Upper lobe of right lung (tissue), 1 donor: ENCODE data around the gene GLB1L. TPM values are rescaled to one million over a fixed set of nuclear protein-coding genes. Genes with fewer than 3 reads are reported as not detected.

Experiments
- ATAC-seq: fragments of 200-7000 bp; cut with Tn5 transposase; one replicate; pipeline ENCODE4 v1.9.1; 2020; ENCODE audit warnings: mild to moderate bottlenecking, moderate library complexity
- DNase-seq: peaks from one replicate; pipeline ENCODE4 v3.0.0-alpha.2; 2020
- H3K27ac ChIP-seq: fragments of 200-600 bp; one replicate; pipeline ENCODE4 v1.8.0; 2022
- H3K27me3 ChIP-seq: fragments of 200-600 bp; one replicate; pipeline ENCODE4 v1.8.0; 2022; ENCODE audit warnings: mild to moderate bottlenecking
- H3K36me3 ChIP-seq: fragments of 200-600 bp; one replicate; pipeline ENCODE4 v1.8.0; 2022
- H3K4me1 ChIP-seq: fragments of 200-600 bp; one replicate; pipeline ENCODE4 v1.8.0; 2022
- H3K4me3 ChIP-seq: fragments of 200-600 bp; one replicate; pipeline ENCODE4 v1.8.0; 2022; ENCODE audit warnings: mild to moderate bottlenecking
- H3K9me3 ChIP-seq: fragments of 200-600 bp; one replicate; pipeline ENCODE4 v1.8.0; 2022
- intact Hi-C: fragments of 100-400 bp; cut with DNase I; formaldehyde crosslinking; loops from one replicate; pipeline ENCODE4 v1.11.0; 2022
- total RNA-seq: library from RNA; stranded (reverse); fragmentation: NEBNext Ultra II Directional; extraction: Animal tissue kit (Norgen Biotek cat#: 25700); gene quantifications from one replicate; pipeline ENCODE4 v1.2.1, GENCODE V29; 2021
- TF ChIP-seq, protein P1 (sequence below): fragments of 200-600 bp; IDR thresholded peaks from one replicate; pipeline ENCODE4 v1.8.0; 2022; ENCODE audit warnings: antibody characterized with exemption
- donor health status: DM: no; HTN: yes; CAD: no; lungs with severe emphysema.

Gene GLB1L
- total RNA-seq, 1 donor from 2014 or later, result 10.0 TPM

DNA sequence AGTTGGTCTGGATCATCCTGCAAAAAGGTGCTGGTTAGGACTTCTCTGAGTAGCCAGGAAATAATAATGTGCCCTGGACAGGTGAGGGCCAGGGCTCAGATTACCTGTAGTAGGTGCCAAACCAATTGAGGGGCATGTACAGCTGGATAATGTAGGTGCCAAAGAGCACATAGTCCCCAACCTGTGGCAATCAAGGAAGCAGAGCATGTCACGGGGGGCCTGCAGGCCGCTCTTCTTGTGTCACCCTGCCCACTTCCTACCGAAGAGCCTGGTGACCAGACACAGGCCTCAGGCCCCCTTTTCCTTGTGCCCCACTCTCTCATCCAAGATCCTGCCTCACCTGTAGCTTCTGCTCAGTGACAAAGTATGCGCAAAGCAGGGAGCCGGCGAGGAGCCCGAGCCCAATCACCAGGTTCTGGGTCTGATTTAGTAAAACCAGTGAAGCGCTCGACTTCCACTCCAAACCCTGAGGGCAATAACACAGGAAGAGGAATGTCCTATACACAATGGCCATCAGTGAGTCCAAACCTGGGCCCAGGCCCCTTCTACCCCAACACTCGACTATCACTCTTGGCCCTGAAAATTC, 31.7 kb downstream of the GLB1L start:
- Histone ChIP-seq H3K27ac (no peak overlapping the region), H3K27me3 (no peaks in the 10 kb centered on the region), H3K4me1 (peaks cover 10% of the 10 kb centered on the region), H3K4me3 (no peak overlapping the region), H3K36me3 (peaks cover 50% of the 10 kb centered on the region), H3K9me3 (no peaks in the 10 kb centered on the region)
- ATAC-seq (no peak), DNase-seq (no peak)
- intact Hi-C loops, result no loop called here
- TF ChIP-seq, protein P1, sequence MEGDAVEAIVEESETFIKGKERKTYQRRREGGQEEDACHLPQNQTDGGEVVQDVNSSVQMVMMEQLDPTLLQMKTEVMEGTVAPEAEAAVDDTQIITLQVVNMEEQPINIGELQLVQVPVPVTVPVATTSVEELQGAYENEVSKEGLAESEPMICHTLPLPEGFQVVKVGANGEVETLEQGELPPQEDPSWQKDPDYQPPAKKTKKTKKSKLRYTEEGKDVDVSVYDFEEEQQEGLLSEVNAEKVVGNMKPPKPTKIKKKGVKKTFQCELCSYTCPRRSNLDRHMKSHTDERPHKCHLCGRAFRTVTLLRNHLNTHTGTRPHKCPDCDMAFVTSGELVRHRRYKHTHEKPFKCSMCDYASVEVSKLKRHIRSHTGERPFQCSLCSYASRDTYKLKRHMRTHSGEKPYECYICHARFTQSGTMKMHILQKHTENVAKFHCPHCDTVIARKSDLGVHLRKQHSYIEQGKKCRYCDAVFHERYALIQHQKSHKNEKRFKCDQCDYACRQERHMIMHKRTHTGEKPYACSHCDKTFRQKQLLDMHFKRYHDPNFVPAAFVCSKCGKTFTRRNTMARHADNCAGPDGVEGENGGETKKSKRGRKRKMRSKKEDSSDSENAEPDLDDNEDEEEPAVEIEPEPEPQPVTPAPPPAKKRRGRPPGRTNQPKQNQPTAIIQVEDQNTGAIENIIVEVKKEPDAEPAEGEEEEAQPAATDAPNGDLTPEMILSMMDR, result no peak

DNA sequence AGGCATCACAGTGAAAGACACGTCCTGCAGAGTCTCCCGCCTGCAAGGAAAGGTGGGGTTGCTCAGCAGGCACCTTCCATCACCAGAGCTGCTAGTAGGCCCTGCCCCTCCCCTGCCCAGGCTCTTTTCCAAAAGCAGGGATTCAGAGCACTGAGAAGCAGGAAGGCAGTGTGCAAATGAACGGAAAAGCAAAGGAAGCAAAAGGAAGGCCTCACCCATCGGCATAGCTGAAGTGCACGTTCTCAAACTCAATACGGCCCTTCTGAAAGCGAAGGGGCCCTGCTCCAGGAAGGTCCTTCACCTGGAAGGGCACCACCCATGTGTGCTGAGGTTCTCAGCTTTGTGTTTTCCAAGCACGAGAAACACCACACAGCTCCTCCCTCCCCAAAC, 32.2 kb downstream of the GLB1L start:
- H3K27me3 ChIP-seq, result no peaks in the 10 kb centered on the region
- TF ChIP-seq, protein P1, result no peak
- ATAC-seq, result no peak
- peaks cover 12% of the 10 kb centered on the region for H3K4me1 ChIP-seq
- no peak overlapping the region for H3K27ac ChIP-seq
- H3K36me3 ChIP-seq, result peaks cover 55% of the 10 kb centered on the region
- no peak for DNase-seq
- H3K4me3 ChIP-seq, result no peak overlapping the region
- H3K9me3 ChIP-seq, result no peaks in the 10 kb centered on the region
- intact Hi-C loops, result no loop called here

DNA sequence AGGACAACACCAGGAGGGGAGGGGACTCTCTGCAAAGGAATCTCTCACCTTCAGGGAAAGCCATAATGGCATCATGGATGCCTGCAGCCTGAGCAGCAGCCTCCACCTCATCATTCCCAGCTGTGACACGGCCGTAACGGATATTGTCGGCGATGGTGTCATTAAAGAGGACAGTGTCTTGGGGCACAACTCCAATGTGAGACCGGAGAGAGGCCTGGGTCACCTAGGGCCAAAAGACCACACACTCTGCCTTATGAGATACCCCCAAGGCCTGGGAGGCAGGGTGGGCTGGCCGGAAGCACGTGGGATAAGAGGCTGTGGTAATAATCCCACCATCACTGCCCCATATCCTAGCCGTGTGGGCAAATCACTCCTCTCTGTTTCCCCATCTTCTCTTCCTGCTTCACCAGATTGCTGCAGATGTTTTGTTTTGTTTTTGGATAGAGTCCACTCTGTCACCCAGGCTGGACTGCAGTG, 34.3 kb downstream of the GLB1L start:
- H3K27ac ChIP-seq, result no peak overlapping the region
- peaks cover 16% of the 10 kb centered on the region for H3K4me1 ChIP-seq
- no peak for DNase-seq
- TF ChIP-seq, protein P1, result no peak
- no peak for ATAC-seq
- intact Hi-C loops, result no loop called here
- no peak overlapping the region for H3K4me3 ChIP-seq
- peaks cover 55% of the 10 kb centered on the region for H3K36me3 ChIP-seq
- H3K9me3 ChIP-seq, result no peaks in the 10 kb centered on the region
- no peaks in the 10 kb centered on the region for H3K27me3 ChIP-seq

DNA sequence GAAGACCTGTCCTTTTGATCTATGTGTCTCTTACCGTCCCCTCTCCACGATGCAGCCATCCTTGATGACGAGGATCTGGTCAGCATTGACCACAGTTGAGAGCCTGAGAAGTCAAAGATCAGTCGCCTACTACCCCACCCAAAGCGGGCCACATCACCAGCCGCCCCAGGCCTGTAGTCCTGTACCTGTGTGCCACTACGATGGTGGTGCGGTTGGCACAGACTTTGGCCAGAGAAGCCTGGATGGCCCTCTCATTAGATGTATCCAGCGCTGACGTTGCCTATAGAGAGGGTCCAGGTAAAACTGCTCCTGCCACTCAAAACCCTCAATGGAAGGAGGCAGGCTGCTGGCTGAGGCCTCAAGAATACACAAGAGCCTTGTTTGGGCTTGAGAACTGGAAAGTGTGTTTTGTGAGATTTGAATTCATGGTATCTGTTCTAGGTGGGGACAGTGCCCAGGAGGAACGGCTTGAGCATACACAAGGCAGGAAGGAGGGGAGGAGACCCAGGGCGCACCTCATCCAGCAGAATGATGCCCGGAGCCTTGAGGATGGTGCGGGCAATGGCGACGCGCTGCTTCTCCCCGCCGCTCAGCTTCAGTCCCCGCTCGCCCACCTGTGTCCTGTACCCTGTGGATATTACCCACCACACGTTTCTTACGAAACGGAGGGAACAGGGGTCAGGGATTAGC, 34.9 kb downstream of the GLB1L start:
- Histone ChIP-seq H3K9me3 (no peaks in the 10 kb centered on the region), H3K4me1 (peaks cover 18% of the 10 kb centered on the region), H3K4me3 (no peak overlapping the region), H3K27me3 (no peaks in the 10 kb centered on the region), H3K36me3 (peaks cover 50% of the 10 kb centered on the region), H3K27ac (no peak overlapping the region)
- intact Hi-C loops, result no loop called here
- DNase-seq (no peak), ATAC-seq (no peak)
- TF ChIP-seq, protein P1, result no peak

DNA sequence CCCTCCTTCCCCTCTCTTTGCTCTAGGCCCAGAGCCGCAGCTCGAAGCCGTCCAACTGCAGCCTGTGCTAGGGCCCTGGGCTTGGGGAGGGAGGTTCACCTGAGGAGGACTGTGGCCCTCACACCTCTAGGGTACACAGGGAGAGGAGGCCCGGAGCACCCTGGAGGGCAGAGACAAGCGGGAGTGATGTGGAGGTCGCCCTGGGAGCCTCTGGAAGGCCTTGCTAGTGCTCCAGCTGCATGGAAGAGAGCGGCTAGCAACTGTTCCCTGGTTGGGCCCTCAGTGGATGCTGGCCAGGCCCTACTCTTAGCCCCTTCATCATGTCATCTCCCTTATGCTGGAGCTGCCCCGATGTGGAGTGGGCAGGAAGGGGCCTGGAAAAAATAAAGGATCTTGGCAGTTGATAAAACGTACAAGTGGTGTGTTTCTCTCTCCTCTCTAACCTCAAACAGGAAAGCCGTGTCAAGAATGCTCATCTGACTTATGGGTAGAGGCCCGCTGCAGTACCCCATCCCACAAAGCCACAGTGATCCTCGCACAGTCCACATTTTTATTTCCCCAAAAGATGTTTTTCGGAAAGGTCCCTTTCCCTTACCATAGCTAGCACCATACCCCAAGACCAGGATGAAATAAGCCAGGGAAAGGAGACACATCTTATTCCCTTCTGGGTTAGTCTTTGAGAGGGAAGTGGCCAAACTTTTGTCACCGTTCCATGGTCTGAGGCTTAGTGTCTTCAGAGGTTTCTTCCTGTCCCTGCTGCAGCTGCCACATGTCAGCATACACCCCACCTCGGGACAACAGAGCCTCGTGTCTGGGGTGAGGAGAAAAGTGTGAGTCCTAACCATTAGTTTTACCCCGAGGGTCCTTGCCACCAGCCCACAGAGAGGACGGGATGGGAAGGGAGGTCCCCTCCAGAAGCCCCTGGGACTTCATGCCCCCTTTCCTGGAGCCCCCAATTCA, 35.7 kb downstream of the GLB1L start:
- Histone ChIP-seq H3K36me3 (peaks cover 45% of the 10 kb centered on the region), H3K9me3 (no peaks in the 10 kb centered on the region), H3K27me3 (no peaks in the 10 kb centered on the region), H3K4me3 (no peak overlapping the region), H3K27ac (no peak overlapping the region), H3K4me1 (peaks cover 18% of the 10 kb centered on the region)
- TF ChIP-seq, protein P1, result no peak
- intact Hi-C loops, result no loop called here
- ATAC-seq (no peak), DNase-seq (no peak)
